ENCODE data around the gene C11orf58.

Gene C11orf58

GRCh38 chr11:16769386-16769785, 30.9 kb downstream of the C11orf58 start:
- no peak for DNase-seq

- DNase-seq, result no peak
Measured at GRCh38 chr11:16770016-16770415, 31.6 kb downstream of the C11orf58 start.

GRCh38 chr11:16771350-16772140, 33.1 kb downstream of the C11orf58 start:
- DNase-seq, result no peak

GRCh38 chr11:16772141-16772512, 33.7 kb downstream of the C11orf58 start:
- no peak for DNase-seq

GRCh38 chr11:16773981-16774935, 35.8 kb downstream of the C11orf58 start:
- no peak for DNase-seq

GRCh38 chr11:16774936-16775613, 36.6 kb downstream of the C11orf58 start:
- DNase-seq, result no peak

GRCh38 chr11:16775614-16776283, 37.3 kb downstream of the C11orf58 start:
- DNase-seq, result no peak

- DNase-seq, result no peak
Measured at GRCh38 chr11:16776711-16777612, 38.5 kb downstream of the C11orf58 start.

- no peak for DNase-seq
Measured at GRCh38 chr11:16777613-16777975, 39.1 kb downstream of the C11orf58 start.

- no peak for DNase-seq
Measured at GRCh38 chr11:16778286-16778685, 39.8 kb downstream of the C11orf58 start.

GRCh38 chr11:16778876-16779275, 40.4 kb downstream of the C11orf58 start:
- no peak for DNase-seq

GRCh38 chr11:16779436-16779835, 41.0 kb downstream of the C11orf58 start:
- no peak for DNase-seq

- DNase-seq, result no peak
Measured at GRCh38 chr11:16780146-16780545, 41.7 kb downstream of the C11orf58 start.

GRCh38 chr11:16780698-16781550, 42.5 kb downstream of the C11orf58 start:
- DNase-seq, result no peak

GRCh38 chr11:16781936-16782919, 43.8 kb downstream of the C11orf58 start:
- DNase-seq, result no peak

- DNase-seq, result no peak
Measured at GRCh38 chr11:16783321-16783801, 44.9 kb downstream of the C11orf58 start.

GRCh38 chr11:16784097-16784496, 45.6 kb downstream of the C11orf58 start:
- DNase-seq, result no peak

- DNase-seq, result no peak
Measured at GRCh38 chr11:16784666-16785065, 46.2 kb downstream of the C11orf58 start.

- peak; percentile 66 for DNase-seq
Measured at GRCh38 chr11:16785520-16786128, 47.2 kb downstream of the C11orf58 start.
